Non-pigmented ciliary epithelial cell (primary cell): ENCODE data around the gene COBL.
"Not testable (repeated sequence)": the region's sequence is repeated elsewhere in the genome, so short reads cannot be mapped to it uniquely, and the experiment has no call there.

Experiments
- DNase-seq: peaks from one replicate; pipeline ENCODE4 v3.0.0-alpha.2; 2010; ENCODE audit warnings: low read depth

COBL gene

DNA sequence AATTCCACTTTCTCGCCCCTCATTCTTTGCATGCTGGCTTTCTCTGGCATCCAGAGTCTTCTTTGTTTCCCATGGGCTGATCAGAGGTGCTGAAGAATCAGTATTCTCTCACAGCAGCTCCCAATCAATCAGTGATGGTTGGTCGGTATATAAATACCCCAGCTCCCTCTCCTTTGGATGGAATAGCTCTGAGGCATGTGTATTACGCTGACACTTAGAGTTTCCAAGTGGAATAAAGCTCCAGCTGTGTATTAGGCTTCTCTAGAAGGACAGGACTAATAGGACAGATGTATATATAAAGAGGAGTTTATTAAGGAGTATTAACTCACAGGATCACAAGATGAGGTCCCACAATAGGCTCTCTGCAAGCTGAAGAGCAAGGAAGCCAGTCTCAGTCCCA, 315.7 kb downstream of the COBL start:
- no peak for DNase-seq

GRCh38 chr7:50994753-50995319, 321.8 kb downstream of the COBL start:
- DNase-seq: no peak

DNA sequence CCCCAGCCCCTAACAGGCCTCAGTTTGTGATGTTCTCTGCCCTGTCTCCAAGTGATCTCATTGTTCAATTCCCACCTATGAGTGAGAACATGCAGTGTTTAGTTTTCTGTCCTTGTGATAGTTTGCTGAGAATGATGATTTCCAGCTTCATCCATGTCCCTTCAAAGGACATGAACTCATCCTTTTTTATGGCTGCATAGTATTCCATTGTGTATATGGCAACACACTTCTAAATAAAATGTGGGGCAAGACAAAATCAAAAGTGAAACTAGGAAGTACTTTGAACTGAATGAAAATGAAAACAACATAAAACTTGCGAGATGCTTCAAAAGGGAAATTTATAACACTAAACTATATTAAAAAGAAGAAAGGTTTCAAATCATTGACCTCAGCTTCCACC, 326.4 kb downstream of the COBL start:
- DNase-seq: not testable (repeated sequence)

GRCh38 chr7:50988988-50989387, 327.6 kb downstream of the COBL start:
- no peak for DNase-seq

GRCh38 chr7:50988465-50988864, 328.1 kb downstream of the COBL start:
- no peak for DNase-seq

DNA sequence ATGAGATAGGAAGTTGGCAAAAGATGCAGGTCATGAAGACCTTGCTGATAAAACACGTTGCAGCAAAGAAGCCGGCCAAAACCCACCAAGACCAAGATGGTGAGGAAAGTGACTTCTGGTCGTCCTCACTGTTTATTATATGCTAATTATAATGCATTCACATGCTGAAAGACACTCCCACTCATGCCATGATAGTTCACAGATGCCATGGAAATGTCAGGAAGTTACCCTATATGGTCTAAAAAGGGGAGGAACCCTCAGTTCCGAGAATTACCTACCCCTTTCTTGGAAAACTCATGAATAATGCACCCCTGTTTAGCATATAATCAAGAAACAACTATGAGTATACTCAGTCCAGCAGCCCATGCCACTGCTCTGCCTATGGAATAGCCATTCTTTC, 331.5 kb downstream of the COBL start:
- DNase-seq: no peak

- no peak for DNase-seq
These were observed 332.8 kb downstream of the COBL start for GRCh38 chr7:50983850-50984249.

DNA sequence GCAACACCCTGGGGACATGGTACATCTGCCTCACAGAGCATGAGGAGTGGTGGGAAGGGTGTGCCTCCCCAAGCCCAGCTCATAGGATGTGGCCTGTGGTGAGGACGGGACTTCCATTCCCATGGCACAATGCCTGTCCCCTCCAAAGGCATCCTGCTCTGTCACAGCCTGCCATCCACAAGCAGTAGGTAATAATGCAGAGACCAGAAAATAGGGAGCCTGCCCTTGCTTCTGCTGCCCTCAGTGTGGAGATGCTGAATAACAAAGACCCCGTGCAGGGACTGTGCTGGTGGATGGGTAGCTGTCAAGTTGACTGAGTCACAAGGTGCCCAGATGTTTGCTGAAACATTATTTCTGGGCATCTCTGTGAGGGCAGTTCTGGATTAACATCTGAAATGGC, 334.0 kb downstream of the COBL start:
- no peak for DNase-seq

GRCh38 chr7:50981743-50982142, 334.9 kb downstream of the COBL start:
- DNase-seq: no peak

- DNase-seq: no peak
These were observed 336.2 kb downstream of the COBL start for GRCh38 chr7:50980411-50980810.

DNA sequence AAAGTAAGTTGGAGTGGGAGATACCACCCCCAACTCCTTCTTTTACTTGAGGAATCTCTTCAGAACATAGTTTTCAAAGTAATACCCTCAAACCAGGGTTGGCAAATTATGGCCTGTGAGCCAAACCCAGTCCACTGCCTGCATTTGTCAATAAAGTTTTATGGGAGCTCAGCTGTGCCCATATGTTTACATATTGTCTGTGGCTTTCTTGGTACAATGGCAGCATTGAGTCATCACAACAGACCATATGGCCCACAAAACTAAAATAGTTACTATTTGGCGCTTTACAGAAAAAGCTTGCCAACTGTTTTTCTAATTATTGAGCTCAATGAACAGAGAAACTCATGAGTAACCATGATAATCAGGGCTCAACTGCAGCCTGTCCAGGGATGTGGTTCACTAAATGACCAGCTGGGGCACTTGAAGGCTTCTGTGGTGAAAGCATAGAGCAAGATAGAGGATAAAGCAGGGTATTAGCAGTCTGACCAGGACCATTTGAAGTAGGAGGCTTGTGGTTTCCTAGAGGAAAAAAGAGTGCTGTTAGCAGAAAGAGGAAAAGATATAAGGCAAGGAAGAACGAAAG, 337.9 kb downstream of the COBL start:
- no peak for DNase-seq

DNA sequence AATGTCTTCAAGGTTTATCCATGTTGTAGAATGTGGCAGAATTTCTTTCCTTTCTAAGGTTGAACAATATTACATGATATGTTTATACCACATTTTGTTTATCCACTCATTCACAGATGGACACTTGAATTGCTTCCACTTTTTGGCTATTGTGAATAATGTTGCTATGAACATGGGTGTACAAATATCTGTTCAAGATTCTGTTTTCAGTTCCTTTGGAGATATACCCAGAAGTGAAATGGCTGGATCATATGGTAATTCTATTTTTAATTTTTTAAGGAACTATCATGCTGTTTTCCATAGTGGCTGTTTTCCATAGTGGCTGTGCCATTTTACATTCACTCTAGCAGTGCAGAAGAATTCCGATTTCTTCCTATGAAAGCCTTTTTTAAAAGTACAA, 339.2 kb downstream of the COBL start:
- no peak for DNase-seq

DNA sequence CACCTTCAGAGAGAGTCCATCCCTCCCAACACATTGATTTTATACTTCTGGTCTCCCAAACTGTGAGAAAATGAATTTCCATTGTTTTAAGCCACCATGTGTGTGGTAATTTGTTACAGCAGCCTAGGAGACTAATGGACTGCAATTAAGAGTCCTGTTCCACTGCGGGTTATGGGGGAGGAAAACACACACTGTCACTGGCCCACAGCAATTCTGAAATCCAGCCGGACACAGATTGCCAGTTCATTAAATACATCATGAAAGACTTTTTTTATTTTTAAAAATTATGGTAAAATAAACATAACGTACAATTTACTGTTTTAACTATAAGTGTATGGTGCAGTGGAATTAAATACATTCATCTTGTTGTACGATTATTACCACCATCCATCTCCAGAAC, 340.5 kb downstream of the COBL start:
- DNase-seq: no peak

DNA sequence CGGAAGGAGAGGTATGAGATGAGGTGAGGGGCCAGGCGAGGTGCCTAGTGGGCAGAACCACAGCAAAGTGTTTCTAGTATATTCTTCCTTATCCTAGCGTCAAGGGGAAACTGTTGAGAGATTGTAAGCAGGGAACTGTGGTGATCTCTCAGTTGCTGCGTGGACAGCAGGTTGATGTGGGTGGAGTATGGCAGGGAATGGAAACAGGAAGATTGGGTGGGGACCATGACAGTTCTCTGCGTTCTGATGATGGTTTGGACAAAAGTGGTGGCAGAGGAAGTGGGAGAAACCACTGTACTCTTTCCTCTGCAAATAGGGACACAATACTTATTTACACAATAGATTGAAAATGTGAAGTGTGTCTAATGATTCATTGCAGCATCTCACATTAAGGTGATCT, 342.4 kb downstream of the COBL start:
- DNase-seq: no peak

- no peak for DNase-seq
These were observed 342.8 kb downstream of the COBL start for GRCh38 chr7:50973814-50974213.

DNA sequence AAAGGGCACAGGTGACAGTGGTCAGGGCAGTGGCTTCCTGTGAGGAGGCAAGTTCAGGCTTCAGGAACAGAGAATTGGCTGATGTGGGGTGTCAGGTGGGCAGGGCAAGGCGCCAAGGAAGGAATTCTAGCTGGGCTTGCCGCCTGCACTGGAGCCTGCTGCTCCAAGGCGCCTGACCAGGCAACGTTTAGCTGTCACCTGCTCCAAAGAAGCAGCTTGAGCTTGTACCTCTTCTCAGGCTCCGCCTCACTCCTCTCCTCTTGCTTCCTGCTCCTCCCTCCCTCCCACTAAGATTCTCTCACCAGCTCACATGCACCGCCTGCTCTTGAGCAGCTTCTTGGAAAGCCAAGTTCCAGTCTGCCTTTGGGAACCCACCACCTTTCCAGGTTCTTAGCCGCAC, 346.5 kb downstream of the COBL start:
- DNase-seq: no peak
